ENCODE results near the gene ZSCAN23.
"Not testable (repeated sequence)": the region's sequence is repeated elsewhere in the genome, so short reads cannot be mapped to it uniquely, and the experiment has no call there.

The ZSCAN23 gene

GRCh38 chr6:28436404-28436803, 6.9 kb downstream of the ZSCAN23 start:
- no peak for DNase-seq

DNA sequence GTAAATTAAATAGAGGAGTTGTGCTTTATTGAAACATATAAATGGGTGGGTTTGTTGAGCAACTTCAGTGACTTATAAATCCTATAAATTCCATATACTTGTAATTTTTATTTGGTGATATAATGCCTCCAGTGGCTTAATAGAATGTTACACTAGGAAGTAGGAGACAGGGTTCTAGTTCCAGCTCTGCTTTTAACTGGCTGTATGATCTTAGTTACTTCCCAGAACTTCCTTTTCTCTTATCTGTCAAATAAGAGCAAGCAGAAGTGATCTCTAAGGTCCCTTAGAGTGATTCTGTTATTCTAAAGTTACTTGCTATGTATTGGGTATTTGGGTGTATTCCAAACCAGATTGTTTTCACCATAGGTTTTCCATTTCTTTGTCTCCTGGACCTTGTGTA, 10.2 kb downstream of the ZSCAN23 start:
- no peak for DNase-seq

DNA sequence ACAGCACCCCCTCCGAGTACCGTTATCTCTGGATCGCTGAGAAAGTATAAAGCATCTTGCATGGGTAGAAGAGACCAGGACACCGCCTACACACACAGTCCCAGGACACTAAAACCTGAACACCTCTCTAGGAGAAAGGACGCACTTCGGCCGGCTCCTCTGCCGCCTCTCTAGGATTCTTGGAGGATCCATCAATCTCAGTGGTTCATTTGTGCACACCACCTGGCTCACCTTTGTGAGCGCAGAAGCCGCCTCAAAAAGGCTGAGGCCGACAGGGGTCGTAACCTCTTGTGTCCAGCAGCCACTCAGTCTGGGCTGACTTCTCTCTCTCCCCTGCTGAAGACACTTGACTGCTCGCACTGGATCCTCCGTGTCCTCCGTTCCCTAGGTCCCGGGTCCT, 13.5 kb downstream of the ZSCAN23 start:
- no peak for DNase-seq

- no peak for DNase-seq
Measured at GRCh38 chr6:28425944-28426541, 17.2 kb downstream of the ZSCAN23 start.

- DNase-seq = no peak
Measured at GRCh38 chr6:28424163-28424562, 19.1 kb downstream of the ZSCAN23 start.

DNA sequence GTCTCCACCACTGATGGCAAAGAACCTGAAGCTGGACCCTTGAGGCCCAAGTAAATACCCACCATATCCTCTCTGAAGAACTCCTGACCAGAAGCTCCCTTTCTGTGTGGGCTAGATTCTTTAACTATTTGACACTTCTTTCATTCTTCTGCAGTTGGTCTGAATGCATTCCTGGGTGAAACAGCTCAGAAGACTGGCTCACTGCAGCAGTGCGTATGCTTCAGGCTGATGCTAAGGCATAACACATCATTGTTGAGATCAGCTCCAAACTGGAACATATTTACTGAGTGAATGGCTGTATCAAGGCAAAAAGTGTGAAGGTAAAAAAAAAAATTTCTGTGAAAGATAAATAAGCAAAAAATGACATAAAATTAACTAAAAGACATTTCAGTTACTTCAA, 19.7 kb downstream of the ZSCAN23 start:
- DNase-seq = no peak

DNA sequence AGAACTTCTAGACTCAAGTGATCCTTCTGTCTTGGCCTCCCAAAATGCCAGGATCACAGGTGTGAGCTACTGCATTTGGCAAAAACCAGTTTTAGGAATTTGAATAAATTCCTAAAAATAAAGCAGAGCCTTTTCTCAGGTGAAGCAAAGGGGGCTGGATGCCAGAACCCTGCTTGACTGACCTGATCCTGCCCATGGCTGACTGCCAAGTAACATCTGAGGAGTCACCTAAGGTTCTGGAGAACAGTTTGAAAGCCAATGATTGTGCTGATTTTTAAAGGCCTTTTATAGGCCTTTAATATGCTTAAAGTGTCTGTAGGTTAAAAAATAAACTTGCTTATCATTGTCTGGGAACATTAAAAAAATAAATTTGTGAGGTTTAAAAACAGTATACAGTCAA, 29.6 kb downstream of the ZSCAN23 start:
- no peak for DNase-seq

GRCh38 chr6:28410767-28411166, 32.5 kb downstream of the ZSCAN23 start:
- no peak for DNase-seq

GRCh38 chr6:28408076-28408802, 35.1 kb downstream of the ZSCAN23 start:
- DNase-seq = no peak

GRCh38 chr6:28407401-28407800, 35.9 kb downstream of the ZSCAN23 start:
- DNase-seq = no peak

DNA sequence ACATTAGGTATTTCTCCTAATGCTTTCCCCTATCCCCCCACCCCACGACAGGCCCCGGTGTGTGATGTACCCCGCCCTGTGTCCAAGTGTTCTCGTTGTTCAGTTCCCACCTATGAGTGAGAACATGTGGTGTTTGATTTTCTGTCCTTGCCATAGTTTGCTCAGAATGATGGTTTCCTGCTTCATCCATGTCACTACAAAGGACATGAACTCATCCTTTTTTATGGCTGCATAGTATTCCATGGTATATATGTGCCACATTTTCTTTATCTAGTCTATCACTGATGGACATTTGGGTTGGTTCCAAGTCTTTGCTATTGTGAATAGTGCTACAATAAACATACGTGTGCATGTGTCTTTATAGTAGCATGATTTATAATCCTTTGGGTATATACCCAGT, 39.4 kb downstream of the ZSCAN23 start:
- DNase-seq = not testable (repeated sequence)

DNA sequence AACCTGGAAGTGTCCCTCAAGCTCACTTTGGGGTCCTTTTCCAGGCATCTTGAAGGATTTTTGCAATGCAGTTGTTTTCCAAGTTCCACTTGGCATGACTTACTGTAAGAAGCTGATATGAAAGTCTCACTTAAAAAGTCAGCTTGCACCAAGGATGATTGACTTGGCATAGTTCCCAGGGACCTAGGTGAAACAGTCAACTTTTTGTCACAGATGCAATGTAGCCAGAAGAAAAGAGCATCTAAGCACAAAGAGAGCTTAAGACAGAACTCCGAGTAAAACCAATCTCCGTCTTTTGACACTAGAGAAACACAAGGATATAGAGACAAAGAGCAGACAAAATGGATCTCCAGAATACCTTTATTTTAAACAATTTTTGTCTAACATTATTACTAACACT, 41.1 kb downstream of the ZSCAN23 start:
- no peak for DNase-seq

GRCh38 chr6:28401172-28401571, 42.1 kb downstream of the ZSCAN23 start:
- no peak for DNase-seq

GRCh38 chr6:28400122-28400451, 43.2 kb downstream of the ZSCAN23 start:
- DNase-seq = no peak

DNA sequence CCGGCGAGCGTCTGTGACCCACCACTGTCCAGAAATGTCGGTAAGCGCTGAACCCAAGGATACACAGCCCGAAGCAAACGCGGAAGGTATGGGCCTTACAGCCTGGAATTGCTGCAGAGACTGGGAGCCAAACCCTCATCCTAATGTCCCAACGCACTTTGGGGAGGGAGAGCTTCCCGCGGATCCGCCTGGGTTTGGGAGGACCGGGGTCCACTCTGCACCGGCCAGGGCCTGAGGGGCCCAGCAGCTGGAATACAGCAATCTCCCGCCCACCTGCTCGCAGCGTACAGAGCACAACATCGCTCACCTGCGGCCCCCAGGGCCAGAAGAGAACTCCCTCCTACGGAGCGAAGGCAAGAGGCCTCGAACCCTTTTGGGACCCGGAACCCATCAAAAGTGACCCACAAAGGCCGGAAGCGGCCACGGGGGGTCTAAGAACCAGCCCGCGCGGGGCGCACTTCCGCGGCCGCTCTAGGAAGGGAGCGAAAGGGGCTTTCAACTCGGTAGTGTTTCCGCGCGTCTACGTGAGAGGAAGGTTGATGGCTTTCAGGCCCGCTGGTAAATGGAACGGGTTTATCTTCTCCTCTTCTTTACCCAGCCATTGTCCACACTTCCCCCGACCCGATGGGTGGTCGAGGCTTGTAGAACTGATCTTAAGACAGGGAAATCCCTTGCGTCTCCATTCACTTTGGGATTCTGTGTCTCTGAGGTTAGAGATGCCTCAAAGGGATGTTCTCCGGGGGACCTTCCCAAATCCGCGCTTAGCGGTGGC, 43.8 kb downstream of the ZSCAN23 start, which contains the start of gene ZSCAN12:
Gene ZSCAN12, minus strand, starts transcription at position 398 of the 772 bp plus-strand sequence. CDS start 1,342 bp downstream, outside the sequence.
- peak; percentile 52 to 70 for DNase-seq

GRCh38 chr6:28395918-28396317, 47.4 kb downstream of the ZSCAN23 start:
- DNase-seq = no peak

DNA sequence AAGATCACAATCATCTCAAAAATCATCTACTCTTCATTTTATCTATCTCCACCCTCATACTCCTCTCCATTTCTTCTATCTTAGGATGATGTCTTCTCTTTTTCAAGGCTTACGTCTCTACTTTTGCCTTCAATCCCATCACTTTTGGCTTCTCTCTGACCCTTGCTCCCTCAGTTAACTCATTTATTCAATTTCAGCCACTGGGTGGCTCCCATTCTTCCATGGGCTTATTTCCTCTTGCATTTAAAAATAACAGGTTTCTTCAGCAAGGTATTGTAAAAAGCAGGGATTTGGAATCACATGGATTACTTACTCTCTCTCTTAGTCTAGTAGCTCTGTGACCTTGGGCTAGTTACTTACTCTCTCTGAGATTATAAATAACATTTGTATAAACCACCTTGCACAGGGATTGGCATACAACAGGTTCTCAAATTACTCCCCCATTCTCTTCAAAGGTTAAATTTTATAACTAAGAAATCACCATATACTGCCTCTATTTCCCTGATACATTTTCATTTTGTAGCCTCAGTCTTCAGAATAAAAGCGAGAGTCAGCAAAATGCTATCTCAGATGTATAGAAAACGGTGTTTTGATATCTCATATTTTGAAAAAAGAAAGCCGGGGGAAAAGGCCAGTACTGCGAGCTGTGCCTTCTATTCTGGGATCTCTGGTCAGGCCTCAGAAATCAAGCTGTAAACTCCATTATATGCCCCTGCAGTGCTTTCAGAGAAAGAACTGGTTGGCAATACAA, 49.2 kb downstream of the ZSCAN23 start:
- DNase-seq = no peak

- no peak for DNase-seq
Measured at GRCh38 chr6:28390688-28391087, 52.6 kb downstream of the ZSCAN23 start.

- no peak for DNase-seq
Measured at GRCh38 chr6:28384143-28384533, 59.2 kb downstream of the ZSCAN23 start.

GRCh38 chr6:28383235-28384142, 59.8 kb downstream of the ZSCAN23 start:
- peak; percentile 86 to 89 for DNase-seq

Measured in inflammatory macrophage treated with lipopolysaccharide for 1 hour (primary cell).